OCI-LY1 (cell line): ENCODE results near the gene USP49.

ENCODE experiments used
- H2AFZ ChIP-seq: fragments of 200-600 bp; sonication (generic), shearing (Covaris generic); 2 replicates; pipeline ENCODE4 v1.6.0; 2014; ENCODE audit warnings: antibody characterized with exemption, mild to moderate bottlenecking, low read length
- H3F3A ChIP-seq: fragments of 200-600 bp; sonication (generic), shearing (Covaris generic); 2 replicates; pipeline ENCODE4 v1.6.0; 2014; ENCODE audit warnings: mild to moderate bottlenecking, antibody characterized with exemption, low read length, moderate library complexity; ENCODE audit not compliant: insufficient read depth
- H3K27ac ChIP-seq: fragments of 200-600 bp; sonication (generic); 2 replicates; pipeline ENCODE4 v1.5.1; 2014; ENCODE audit warnings: low read length, mixed run types, mild to moderate bottlenecking, low read depth; ENCODE audit not compliant: poor library complexity, severe bottlenecking
- H3K27me3 ChIP-seq: fragments of 200-600 bp; sonication (generic); 2 replicates; pipeline ENCODE4 v1.6.0; 2014; ENCODE audit warnings: antibody characterized with exemption, mild to moderate bottlenecking, low read length, moderate library complexity; ENCODE audit not compliant: insufficient read depth
- H3K36me3 ChIP-seq: fragments of 200-600 bp; sonication (generic); 2 replicates; pipeline ENCODE4 v1.6.1; 2014; ENCODE audit warnings: mild to moderate bottlenecking, antibody characterized with exemption, low read length, moderate library complexity, mixed read lengths; ENCODE audit not compliant: insufficient read depth
- H3K4me1 ChIP-seq: fragments of 200-600 bp; sonication (generic); 2 replicates; pipeline ENCODE4 v1.5.1; 2014; ENCODE audit warnings: mild to moderate bottlenecking, low read length, moderate library complexity; ENCODE audit not compliant: insufficient read depth, severe bottlenecking
- H3K4me2 ChIP-seq: fragments of 200-600 bp; sonication (generic), shearing (Covaris generic); 2 replicates; pipeline ENCODE4 v1.6.1; 2014; ENCODE audit warnings: low read length
- H3K4me3 ChIP-seq: fragments of 200-600 bp; sonication (generic); 2 replicates; pipeline ENCODE4 v1.5.1; 2014; ENCODE audit warnings: low read length, low read depth, mild to moderate bottlenecking, mixed read lengths; ENCODE audit not compliant: poor library complexity, severe bottlenecking
- H3K79me2 ChIP-seq: fragments of 200-600 bp; shearing (Covaris generic); 2 replicates; pipeline ENCODE4 v1.6.1; 2016; ENCODE audit warnings: mixed run types, low read length, mixed read lengths; ENCODE audit not compliant: insufficient read depth
- H3K9ac ChIP-seq: fragments of 200-600 bp; sonication (generic), shearing (Covaris generic); 2 replicates; pipeline ENCODE4 v1.6.1; 2014; ENCODE audit warnings: mild to moderate bottlenecking, low read length, mixed read lengths
- H3K9me2 ChIP-seq: fragments of 200-600 bp; sonication (generic), shearing (Covaris generic); 2 replicates; pipeline ENCODE4 v1.6.1; 2014; ENCODE audit warnings: low read depth, mild to moderate bottlenecking, low read length, mixed read lengths
- H3K9me3 ChIP-seq: fragments of 200-600 bp; shearing (Covaris generic); 2 replicates; pipeline ENCODE4 v1.6.1; 2014; ENCODE audit warnings: low read length, mixed read lengths
- H4K20me1 ChIP-seq: fragments of 200-600 bp; sonication (generic), shearing (Covaris generic); 2 replicates; pipeline ENCODE4 v1.6.0; 2016; ENCODE audit warnings: mild to moderate bottlenecking, low read length; ENCODE audit not compliant: insufficient read depth
- CTCF ChIP-seq: fragments of 200-600 bp; sonication (generic), shearing (Covaris generic); IDR thresholded peaks from 2 replicates; pipeline ENCODE4 v1.5.1; 2017; ENCODE audit warnings: mild to moderate bottlenecking, antibody characterized with exemption, low read length, moderate library complexity, mixed read lengths
- EZH2 ChIP-seq: fragments of 200-600 bp; sonication (generic), shearing (Covaris generic); IDR thresholded peaks from 2 replicates; pipeline ENCODE4 v1.8.0; 2017; ENCODE audit warnings: borderline replicate concordance, mixed run types, mild to moderate bottlenecking, antibody characterized with exemption, low read length, moderate library complexity, mixed read lengths

Gene USP49

GRCh38 chr6:41785254-41785653, 109.9 kb downstream of the USP49 start:
- Histone ChIP-seq H3K79me2 (peaks cover 10% of the 10 kb centered on the region), H3K36me3 (peaks cover 14% of the 10 kb centered on the region), H3K4me2 (no peak overlapping the region), H3K4me1 (peaks cover 23% of the 10 kb centered on the region), H3K9me2 (no peaks in the 10 kb centered on the region), H3K9me3 (no peaks in the 10 kb centered on the region), H3K9ac (no peak overlapping the region), H4K20me1 (no peaks in the 10 kb centered on the region), H3K27ac (no peak overlapping the region), H3K4me3 (no peak overlapping the region), H3F3A (no peaks in the 10 kb centered on the region), H2AFZ (no peak overlapping the region), H3K27me3 (0 out of 2 replicates have a peak, but pooled peaks cover 5% of the 10 kb centered on the region)
- no peak for TF ChIP-seq CTCF
- no peak for TF ChIP-seq EZH2

DNA sequence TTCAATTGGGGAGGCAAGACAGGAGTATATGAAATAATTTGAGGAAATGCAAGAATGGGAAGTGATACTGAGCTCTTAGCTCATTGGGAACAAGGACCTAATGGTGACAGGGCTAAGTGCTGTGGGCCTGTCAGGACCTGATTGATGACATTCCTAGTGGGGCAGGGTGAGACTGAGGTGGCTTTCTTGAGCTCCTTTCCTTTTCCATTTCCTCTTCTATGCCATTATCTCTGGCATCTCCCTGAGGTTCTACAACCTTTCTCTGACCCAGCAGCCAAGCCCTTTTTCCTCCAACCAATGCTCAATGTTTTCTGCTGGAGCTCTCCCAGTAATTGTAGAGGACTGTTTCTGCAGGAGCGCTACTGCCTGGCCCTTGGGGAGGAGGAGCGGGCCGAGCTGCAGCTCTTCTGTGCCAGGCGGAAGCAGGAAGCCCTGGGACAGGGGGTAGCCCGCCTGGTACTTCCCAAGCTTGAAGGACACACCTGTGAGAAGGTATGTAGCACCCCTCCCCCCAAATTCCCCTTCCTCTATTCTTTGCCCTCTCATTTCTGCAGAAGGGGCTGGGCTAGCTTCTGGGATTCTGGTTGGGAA, 110.5 kb downstream of the USP49 start:
- no peak for TF ChIP-seq CTCF
- H3K4me2 ChIP-seq: no peak overlapping the region
- H2AFZ ChIP-seq: no peak overlapping the region
- H3K27me3 ChIP-seq: 0 out of 2 replicates have a peak, but pooled peaks cover 5% of the 10 kb centered on the region
- no peak overlapping the region for H3K4me3 ChIP-seq
- peaks cover 23% of the 10 kb centered on the region for H3K4me1 ChIP-seq
- H3F3A ChIP-seq: no peaks in the 10 kb centered on the region
- H3K9me3 ChIP-seq: no peaks in the 10 kb centered on the region
- H3K27ac ChIP-seq: no peak overlapping the region
- H3K9ac ChIP-seq: no peak overlapping the region
- peaks cover 7% of the 10 kb centered on the region for H3K79me2 ChIP-seq
- H3K9me2 ChIP-seq: no peaks in the 10 kb centered on the region
- H4K20me1 ChIP-seq: no peaks in the 10 kb centered on the region
- H3K36me3 ChIP-seq: peaks cover 8% of the 10 kb centered on the region

- H3K9me3 ChIP-seq: no peaks in the 10 kb centered on the region
- no peak overlapping the region for H3K9ac ChIP-seq
- no peaks in the 10 kb centered on the region for H3K36me3 ChIP-seq
- no peak overlapping the region for H2AFZ ChIP-seq
- no peak overlapping the region for H3K4me3 ChIP-seq
- H3K4me1 ChIP-seq: peaks cover 20% of the 10 kb centered on the region
- H3K79me2 ChIP-seq: peaks cover 5% of the 10 kb centered on the region
- no peaks in the 10 kb centered on the region for H3K9me2 ChIP-seq
- TF ChIP-seq EZH2 (no peak), CTCF (no peak)
- no peaks in the 10 kb centered on the region for H4K20me1 ChIP-seq
- no peak overlapping the region for H3K4me2 ChIP-seq
- no peaks in the 10 kb centered on the region for H3F3A ChIP-seq
- no peak overlapping the region for H3K27ac ChIP-seq
- 0 out of 2 replicates have a peak, but pooled peaks cover 5% of the 10 kb centered on the region for H3K27me3 ChIP-seq
These were observed 111.9 kb downstream of the USP49 start for GRCh38 chr6:41783106-41783780.
